Neural cell (in vitro differentiated cells): ENCODE measurements around the gene C2CD4A. TPM values are rescaled to one million over a fixed set of nuclear protein-coding genes. Genes with fewer than 3 reads are reported as not detected.

Experiments used
- H2AFZ ChIP-seq: fragments of 200-600, 300-800 bp; sonication (generic), shearing (Covaris generic); 2 replicates; pipeline ENCODE4 v1.6.0; 2014; ENCODE audit warnings: low read depth, mild to moderate bottlenecking, antibody characterized with exemption, low read length, moderate library complexity
- H3F3A ChIP-seq: fragments of 200-600 bp; shearing (Covaris generic); 2 replicates; pipeline ENCODE4 v1.6.1; 2016; ENCODE audit warnings: mild to moderate bottlenecking, moderate library complexity, mixed read lengths, antibody characterized with exemption, low read length; ENCODE audit not compliant: insufficient read depth, poor library complexity, severe bottlenecking
- H3K27ac ChIP-seq: fragments of 200-600, 300-800 bp; sonication (generic), shearing (Covaris generic); 2 replicates; pipeline ENCODE4 v1.5.1; 2014; ENCODE audit warnings: mild to moderate bottlenecking, low read length, moderate library complexity
- H3K27me3 ChIP-seq: fragments of 300-800, 200-600 bp; sonication (generic), shearing (Covaris generic); 2 replicates; pipeline ENCODE4 v1.6.0; 2014; ENCODE audit warnings: mild to moderate bottlenecking, low read depth, low read length, moderate library complexity; ENCODE audit not compliant: insufficient read depth
- H3K36me3 ChIP-seq: fragments of 300-800, 200-600 bp; sonication (generic), shearing (Covaris generic); 2 replicates; pipeline ENCODE4 v1.5.1; 2014; ENCODE audit warnings: mild to moderate bottlenecking, antibody characterized with exemption, low read length, moderate library complexity; ENCODE audit not compliant: insufficient read depth
- H3K4me2 ChIP-seq: fragments of 300-800, 200-600 bp; sonication (generic), shearing (Covaris generic); 2 replicates; pipeline ENCODE4 v1.6.0; 2014; ENCODE audit warnings: mild to moderate bottlenecking, low read length
- H3K4me3 ChIP-seq: fragments of 300-800, 200-600 bp; sonication (generic), shearing (Covaris generic); 2 replicates; pipeline ENCODE4 v1.5.1; 2014; ENCODE audit warnings: mild to moderate bottlenecking, low read length, moderate library complexity
- H3K79me2 ChIP-seq: fragments of 200-600 bp; shearing (Covaris generic); replicated peaks from 2 replicates; pipeline ENCODE4 v1.6.0; 2014; ENCODE audit warnings: mild to moderate bottlenecking, low read length, moderate library complexity; ENCODE audit not compliant: insufficient read depth
- H3K9ac ChIP-seq: fragments of 300-800, 200-600 bp; sonication (generic), shearing (Covaris generic); 2 replicates; pipeline ENCODE4 v1.6.1; 2016; ENCODE audit warnings: mild to moderate bottlenecking, low read length, mixed read lengths
- H3K9me2 ChIP-seq: fragments of 200-600 bp; shearing (Covaris generic); 2 replicates; pipeline ENCODE4 v1.6.1; 2016; ENCODE audit warnings: mild to moderate bottlenecking, low read length, mixed read lengths; ENCODE audit not compliant: insufficient read depth
- H3K9me3 ChIP-seq: fragments of 200-600, 300-800 bp; sonication (generic), shearing (Covaris generic); 2 replicates; pipeline ENCODE4 v1.6.1; 2016; ENCODE audit warnings: mild to moderate bottlenecking, mixed run types, low read length, moderate library complexity, mixed read lengths
- H4K20me1 ChIP-seq: fragments of 200-600 bp; shearing (Covaris generic); 2 replicates; pipeline ENCODE4 v1.6.1; 2016; ENCODE audit warnings: mild to moderate bottlenecking, mixed run types; ENCODE audit not compliant: insufficient read depth
- CTCF ChIP-seq: fragments of 450-650 bp; IDR thresholded peaks from 2 replicates; pipeline ENCODE4 v1.5.1; 2014; ENCODE audit warnings: antibody characterized with exemption, mild to moderate bottlenecking, moderate library complexity; ENCODE audit not compliant: poor library complexity, severe bottlenecking
- EP300 ChIP-seq: fragments of 450-650 bp; conservative IDR thresholded peaks from 2 replicates; pipeline ENCODE4 v1.6.1; 2014; ENCODE audit warnings: antibody characterized with exemption, mild to moderate bottlenecking, moderate library complexity; ENCODE audit not compliant: poor library complexity, severe bottlenecking
- EZH2 ChIP-seq: fragments of 200-600, 300-800 bp; shearing (Covaris generic), sonication (generic); IDR thresholded peaks from 2 replicates; pipeline ENCODE4 v1.6.1; 2014; ENCODE audit warnings: antibody characterized with exemption, low read length, borderline replicate concordance, mild to moderate bottlenecking; ENCODE audit not compliant: insufficient read depth, poor library complexity, severe bottlenecking
- MXI1 ChIP-seq: fragments of 450-650 bp; conservative IDR thresholded peaks from 2 replicates; pipeline ENCODE4 v1.6.1; 2014; ENCODE audit warnings: antibody characterized with exemption, mild to moderate bottlenecking; ENCODE audit not compliant: poor library complexity, severe bottlenecking
- POLR2AphosphoS5 ChIP-seq: IDR thresholded peaks from 2 replicates; pipeline ENCODE4 v1.6.1; 2012
- RAD21 ChIP-seq: fragments of 450-650 bp; conservative IDR thresholded peaks from 2 replicates; pipeline ENCODE4 v1.6.1; 2014; ENCODE audit warnings: antibody characterized with exemption, mild to moderate bottlenecking, moderate library complexity
- REST ChIP-seq: IDR thresholded peaks from 2 replicates; pipeline ENCODE4 v1.6.1; 2012; ENCODE audit warnings: borderline replicate concordance
- SMC3 ChIP-seq: fragments of 450-650 bp; conservative IDR thresholded peaks from 2 replicates; pipeline ENCODE4 v1.6.1; 2014; ENCODE audit warnings: antibody characterized with exemption, mild to moderate bottlenecking, moderate library complexity; ENCODE audit not compliant: poor library complexity
- TAF1 ChIP-seq: IDR thresholded peaks from 2 replicates; pipeline ENCODE4 v1.6.1; 2012; ENCODE audit warnings: low read depth
- polyA plus RNA-seq: library from polyadenylated mRNA; depleted of rRNA; stranded (reverse); fragments of >200 nt; gene quantifications from 2 replicates; pipeline ENCODE4 v1.2.3, GENCODE V29; 2014

C2CD4A gene
- polyA plus RNA-seq, 1 donor from 2014 or later: not detected

- TF ChIP-seq RAD21 (no peak), POLR2AphosphoS5 (no peak), CTCF (no peak), EZH2 (no peak), REST (no peak), SMC3 (no peak), MXI1 (no peak), TAF1 (no peak)
- Histone ChIP-seq H2AFZ (no peak overlapping the region), H3K79me2 (no peaks in the 10 kb centered on the region), H3K4me3 (no peak overlapping the region), H3K36me3 (no peaks in the 10 kb centered on the region), H3K9me3 (no peaks in the 10 kb centered on the region), H3F3A (no peaks in the 10 kb centered on the region), H3K27ac (no peak overlapping the region), H4K20me1 (no peaks in the 10 kb centered on the region), H3K4me2 (no peak overlapping the region), H3K9ac (no peak overlapping the region), H3K27me3 (no peaks in the 10 kb centered on the region), H3K9me2 (no peaks in the 10 kb centered on the region)
Measured at GRCh38 chr15:62099094-62099601, 32.4 kb downstream of the C2CD4A start.

- Histone ChIP-seq H3K9ac (no peak overlapping the region), H3K79me2 (no peaks in the 10 kb centered on the region), H3F3A (no peaks in the 10 kb centered on the region), H4K20me1 (no peaks in the 10 kb centered on the region), H3K4me3 (no peak overlapping the region), H3K9me3 (no peaks in the 10 kb centered on the region), H3K9me2 (no peaks in the 10 kb centered on the region), H3K27ac (no peak overlapping the region), H2AFZ (no peak overlapping the region), H3K27me3 (no peaks in the 10 kb centered on the region), H3K4me2 (no peak overlapping the region), H3K36me3 (no peaks in the 10 kb centered on the region)
- TF ChIP-seq RAD21: no peak
- no peak for TF ChIP-seq EP300
- no peak for TF ChIP-seq MXI1
- no peak for TF ChIP-seq SMC3
- TF ChIP-seq TAF1: no peak
- no peak for TF ChIP-seq POLR2AphosphoS5
Measured at GRCh38 chr15:62103431-62103830, 36.7 kb downstream of the C2CD4A start.

GRCh38 chr15:62104401-62104800 is 37.6 kb downstream of the C2CD4A start:
- Histone ChIP-seq H3F3A (no peaks in the 10 kb centered on the region), H3K9me2 (no peaks in the 10 kb centered on the region), H2AFZ (no peak overlapping the region), H3K27me3 (no peaks in the 10 kb centered on the region), H3K9me3 (no peaks in the 10 kb centered on the region), H3K4me2 (no peak overlapping the region), H4K20me1 (no peaks in the 10 kb centered on the region), H3K36me3 (no peaks in the 10 kb centered on the region), H3K9ac (no peak overlapping the region), H3K4me3 (no peak overlapping the region), H3K27ac (no peak overlapping the region), H3K79me2 (no peaks in the 10 kb centered on the region)
- TF ChIP-seq EP300 (no peak), CTCF (no peak), TAF1 (no peak), RAD21 (no peak), REST (no peak), POLR2AphosphoS5 (no peak), MXI1 (no peak), EZH2 (no peak), SMC3 (no peak)
